Fibroblast of villous mesenchyme (primary cell): ENCODE measurements around the gene ACTR3. TPM values are rescaled to one million over a fixed set of nuclear protein-coding genes. Genes with fewer than 3 reads are reported as not detected.

Experiments
- DNase-seq: peaks from one replicate; pipeline ENCODE4 v3.0.0-alpha.2; 2010; ENCODE audit warnings: low read depth
- H3K4me3 ChIP-seq: 2 replicates; pipeline ENCODE4 v1.5.1; 2011; ENCODE audit warnings: low read depth, mild to moderate bottlenecking, low read length
- CTCF ChIP-seq: IDR thresholded peaks from 2 replicates; pipeline ENCODE4 v1.5.1; 2012; ENCODE audit warnings: low read depth, mild to moderate bottlenecking, low read length; ENCODE audit not compliant: insufficient read depth
- total RNA-seq: library from RNA; depleted of rRNA; stranded (reverse); fragments of >200 nt; gene quantifications from 2 replicates; pipeline ENCODE4 v1.2.3, GENCODE V29; 2012

ACTR3 gene
- total RNA-seq, 1 donor, result 532 TPM

GRCh38 chr2:113894156-113894743 lies 4.4 kb downstream of the ACTR3 start:
- peak; percentile 74 for DNase-seq
- H3K4me3 ChIP-seq, result no peak overlapping the region
- TF ChIP-seq CTCF, result no peak

- no peak for DNase-seq
- no peak for TF ChIP-seq CTCF
- no peak overlapping the region for H3K4me3 ChIP-seq
These were observed 5.4 kb downstream of the ACTR3 start for GRCh38 chr2:113895301-113895700.

GRCh38 chr2:113895819-113896563 lies 6.1 kb downstream of the ACTR3 start:
- no peak overlapping the region for H3K4me3 ChIP-seq
- TF ChIP-seq CTCF, result no peak
- DNase-seq, result no peak

GRCh38 chr2:113896791-113897190 lies 6.9 kb downstream of the ACTR3 start:
- peak; percentile 62 for DNase-seq
- H3K4me3 ChIP-seq, result no peak overlapping the region
- no peak for TF ChIP-seq CTCF

- DNase-seq, result no peak
- no peak overlapping the region for H3K4me3 ChIP-seq
- TF ChIP-seq CTCF, result no peak
These were observed 8.2 kb downstream of the ACTR3 start for GRCh38 chr2:113898081-113898480.

GRCh38 chr2:113899166-113899565 lies 9.3 kb downstream of the ACTR3 start:
- no peak for DNase-seq
- no peak for TF ChIP-seq CTCF
- H3K4me3 ChIP-seq, result no peak overlapping the region
